H1 (cell line): ENCODE measurements around the gene CCR2. TPM values are rescaled to one million over a fixed set of nuclear protein-coding genes. Genes with fewer than 3 reads are reported as not detected.

Source experiments
- CTCF ChIA-PET: fragments of 300-600 bp; sonication (Branson Sonifier 250); formaldehyde crosslinking; loops from one replicate; lab custom pipeline; 2021; ENCODE audit not compliant: partially characterized antibody; lab: Charles Lee
- POLR2A ChIA-PET: fragments of 300-600 bp; sonication (Branson Sonifier 250); formaldehyde crosslinking; loops from one replicate; lab custom pipeline; 2021; ENCODE audit warnings: inconsistent platforms; ENCODE audit not compliant: partially characterized antibody; lab: Charles Lee
- DNase-seq, 2 experiments: peaks; one replicate each; pipeline versions ENCODE4 v3.0.0 to v3.0.0-alpha.2; 2010 to 2022; ENCODE audit warnings: low spot score in 2 of 2, low read depth in 1 of 2, mixed read lengths in 1 of 2
- FAIRE-seq: peaks from 2 replicates; lab custom pipeline; 2011; peaks lifted over from hg19 to GRCh38; lab: Jason Lieb, UNC
- H2AFZ ChIP-seq: 2 replicates; pipeline ENCODE4 v1.8.1; 2012; ENCODE audit warnings: low read length, inconsistent platforms
- H2AK5ac ChIP-seq: 2 replicates; pipeline ENCODE4 v1.6.1; 2013; ENCODE audit warnings: low read depth, low read length
- H2BK120ac ChIP-seq: replicated peaks from 2 replicates; pipeline ENCODE3; 2013; ENCODE audit warnings: low read depth, low read length, inconsistent platforms
- H2BK12ac ChIP-seq: 2 replicates; pipeline ENCODE4 v1.6.1; 2013; ENCODE audit warnings: low read depth, low read length
- H2BK15ac ChIP-seq: 2 replicates; pipeline ENCODE4 v1.6.1; 2013; ENCODE audit warnings: low read length
- H2BK20ac ChIP-seq: 2 replicates; pipeline ENCODE4 v1.6.1; 2013; ENCODE audit warnings: low read length
- H2BK5ac ChIP-seq: 2 replicates; pipeline ENCODE4 v1.6.1; 2013; ENCODE audit warnings: low read depth, low read length
- H3K14ac ChIP-seq: 2 replicates; pipeline ENCODE4 v1.6.1; 2013; ENCODE audit warnings: inconsistent platforms; ENCODE audit not compliant: insufficient read length
- H3K18ac ChIP-seq: 2 replicates; pipeline ENCODE4 v1.6.1; 2013; ENCODE audit warnings: low read length; ENCODE audit errors: extremely low read depth
- H3K23ac ChIP-seq: 2 replicates; pipeline ENCODE4 v1.6.1; 2013; ENCODE audit warnings: inconsistent platforms; ENCODE audit not compliant: insufficient read length
- H3K23me2 ChIP-seq: 2 replicates; pipeline ENCODE4 v1.6.1; 2013; ENCODE audit warnings: low read depth, low read length
- H3K27ac ChIP-seq: 2 replicates; pipeline ENCODE4 v1.6.1; 2011; ENCODE audit warnings: low read depth, low read length, inconsistent platforms
- H3K27me3 ChIP-seq, 4 experiments: replicated peaks in 1 of 4; 1 replicate in 1 of 4; 2 replicates in 3 of 4; pipeline versions ENCODE4 v1.6.1 to v1.8.1; 2011 to 2013; ENCODE audit warnings: low read length in 3 of 4, mild to moderate bottlenecking in 3 of 4, inconsistent platforms in 2 of 4, mixed read lengths in 2 of 4, moderate library complexity in 1 of 4; ENCODE audit not compliant: control insufficient read depth in 3 of 4, insufficient read depth in 3 of 4; ENCODE audit errors: extremely low read depth in 1 of 4
- H3K36me3 ChIP-seq, 4 experiments: 2 replicates each; pipeline versions ENCODE4 v1.6.1 to v1.8.1; 2011 to 2013; ENCODE audit warnings: mild to moderate bottlenecking in 4 of 4, low read length in 3 of 4, moderate library complexity in 2 of 4, control low read depth in 1 of 4, inconsistent platforms in 1 of 4; ENCODE audit not compliant: insufficient read depth in 4 of 4, control insufficient read depth in 2 of 4
- H3K4ac ChIP-seq: replicated peaks from 2 replicates; pipeline ENCODE3; 2013; ENCODE audit warnings: low read length, low read depth, mixed read lengths, inconsistent platforms; ENCODE audit not compliant: insufficient read length
- H3K4me1 ChIP-seq, 4 experiments: replicated peaks in 1 of 4; 1 replicate in 1 of 4; 2 replicates in 3 of 4; pipeline versions ENCODE4 v1.6.1 to v1.8.1; 2011 to 2013; ENCODE audit warnings: low read length in 3 of 4, inconsistent platforms in 2 of 4, mixed read lengths in 1 of 4; ENCODE audit not compliant: insufficient read depth in 4 of 4, control insufficient read depth in 3 of 4
- H3K4me2 ChIP-seq, 2 experiments: 2 replicates each; pipeline versions ENCODE4 v1.6.1 to v1.8.1; 2011 to 2013; ENCODE audit warnings: low read depth in 2 of 2, low read length in 2 of 2, control low read depth in 1 of 2, inconsistent platforms in 1 of 2, mild to moderate bottlenecking in 1 of 2; ENCODE audit not compliant: insufficient read depth in 1 of 2
- H3K4me3 ChIP-seq, 4 experiments: fragments of 200-600, 300-600 bp in 1 of 4; sonication (generic), shearing (Covaris generic), sonication (Bioruptor Twin) in 1 of 4; 2 replicates each; pipeline versions ENCODE4 v1.5.1 to v1.8.1; 2011 to 2016; ENCODE audit warnings: low read length in 4 of 4, low read depth in 3 of 4, control low read depth in 2 of 4, inconsistent platforms in 2 of 4, mild to moderate bottlenecking in 2 of 4, mixed read lengths in 1 of 4, moderate library complexity in 1 of 4; ENCODE audit not compliant: insufficient read depth in 2 of 4; ENCODE audit errors: extremely low read depth in 1 of 4
- H3K56ac ChIP-seq: replicated peaks from 2 replicates; pipeline ENCODE3; 2013; ENCODE audit warnings: low read depth, mild to moderate bottlenecking, mixed read lengths, low read length, inconsistent platforms; ENCODE audit not compliant: insufficient read length
- H3K79me1 ChIP-seq: 2 replicates; pipeline ENCODE4 v1.6.1; 2013; ENCODE audit warnings: low read depth, low read length, control low read depth
- H3K79me2 ChIP-seq, 2 experiments: 2 replicates each; pipeline versions ENCODE4 v1.6.1 to v1.8.1; 2012 to 2013; ENCODE audit warnings: low read length in 2 of 2, mild to moderate bottlenecking in 2 of 2, inconsistent platforms in 1 of 2; ENCODE audit not compliant: insufficient read depth in 2 of 2, control insufficient read depth in 1 of 2
- H3K9ac ChIP-seq, 4 experiments: replicated peaks in 1 of 4; 1 replicate in 1 of 4; 2 replicates in 3 of 4; pipeline versions ENCODE4 v1.6.1 to v1.8.1; 2011 to 2013; ENCODE audit warnings: low read depth in 3 of 4, low read length in 3 of 4, control low read depth in 2 of 4, mild to moderate bottlenecking in 2 of 4, moderate library complexity in 2 of 4, inconsistent platforms in 1 of 4; ENCODE audit errors: extremely low read depth in 1 of 4
- H3K9me3 ChIP-seq, 2 experiments: 2 replicates each; pipeline versions ENCODE4 v1.6.1 to v1.8.1; 2012 to 2013; ENCODE audit warnings: mild to moderate bottlenecking in 2 of 2, moderate library complexity in 2 of 2, control low read depth in 1 of 2, inconsistent platforms in 1 of 2, low read depth in 1 of 2, low read length in 1 of 2, mixed read lengths in 1 of 2; ENCODE audit not compliant: insufficient read depth in 2 of 2
- H4K20me1 ChIP-seq, 2 experiments: replicated peaks in 1 of 2; 2 replicates each; pipeline versions ENCODE3 to v1.8.1; 2011 to 2013; ENCODE audit warnings: inconsistent platforms in 2 of 2, low read length in 2 of 2, mild to moderate bottlenecking in 1 of 2; ENCODE audit not compliant: insufficient read depth in 2 of 2, control insufficient read depth in 1 of 2
- H4K5ac ChIP-seq: 2 replicates; pipeline ENCODE4 v1.6.1; 2013; ENCODE audit warnings: low read length, low read depth, mixed read lengths, inconsistent platforms; ENCODE audit not compliant: insufficient read length
- H4K8ac ChIP-seq: 2 replicates; pipeline ENCODE4 v1.8.0; 2013; ENCODE audit warnings: mild to moderate bottlenecking, moderate library complexity, low read length, inconsistent platforms; ENCODE audit not compliant: insufficient read depth; ENCODE audit errors: extremely low read depth
- H4K91ac ChIP-seq: replicated peaks from 2 replicates; pipeline ENCODE3; 2013; ENCODE audit warnings: low read length, mixed read lengths, inconsistent platforms; ENCODE audit not compliant: insufficient read length
- BRCA1 ChIP-seq: IDR thresholded peaks from 2 replicates; pipeline ENCODE4 v1.6.1; 2012; ENCODE audit warnings: low read depth, low read length, improper control_type of control experiment
- CBX8 ChIP-seq: fragments of 300-800, 300-1000 bp; sonication (generic); IDR thresholded peaks from 2 replicates; pipeline ENCODE4 v1.7.1; 2016; ENCODE audit warnings: low read depth, low read length, borderline replicate concordance
- CHD1 ChIP-seq: IDR thresholded peaks from 2 replicates; pipeline ENCODE4 v1.6.1; 2012; ENCODE audit warnings: low read depth, low read length, improper control_type of control experiment
- CTBP2 ChIP-seq: IDR thresholded peaks from 2 replicates; pipeline ENCODE4 v1.7.0; 2011; ENCODE audit warnings: borderline replicate concordance, mild to moderate bottlenecking, moderate library complexity, mixed read lengths, low read length; ENCODE audit not compliant: insufficient read depth, insufficient read length
- KDM1A ChIP-seq: fragments of 200-600, 300-600 bp; sonication (generic); IDR thresholded peaks from 2 replicates; pipeline ENCODE4 v1.7.1; 2016; ENCODE audit warnings: mild to moderate bottlenecking, low read length, borderline replicate concordance
- KDM5A ChIP-seq: fragments of 200-600 bp; IDR thresholded peaks from 2 replicates; pipeline ENCODE4 v1.7.1; 2012; ENCODE audit warnings: mild to moderate bottlenecking, low read length, inconsistent platforms, mixed read lengths
- NRF1 ChIP-seq: IDR thresholded peaks from 2 replicates; pipeline ENCODE4 v1.6.1; 2011; ENCODE audit warnings: mild to moderate bottlenecking, low read depth, low read length, improper control_type of control experiment
- POLR2A ChIP-seq, 2 experiments: IDR thresholded peaks; 1 replicate in 1 of 2; 2 replicates in 1 of 2; pipeline ENCODE4 v1.6.1; 2011; ENCODE audit warnings: low read depth in 2 of 2, low read length in 2 of 2, mild to moderate bottlenecking in 2 of 2; ENCODE audit errors: control extremely low read depth in 1 of 2
- RBBP5 ChIP-seq: IDR thresholded peaks from 2 replicates; pipeline ENCODE4 v1.7.1; 2012; ENCODE audit warnings: low read depth, mild to moderate bottlenecking, inconsistent platforms, low read length, moderate library complexity, borderline replicate concordance
- SAP30 ChIP-seq: fragments of 300-600 bp; sonication (generic); IDR thresholded peaks from 2 replicates; pipeline ENCODE4 v1.7.1; 2012; ENCODE audit warnings: low read length, moderate library complexity, mild to moderate bottlenecking, inconsistent platforms; ENCODE audit not compliant: insufficient read depth, insufficient replicate concordance
- SP2 ChIP-seq: IDR thresholded peaks from 2 replicates; pipeline ENCODE4 v1.6.1; 2012; ENCODE audit warnings: mild to moderate bottlenecking, low read length, inconsistent platforms
- TAF1 ChIP-seq: IDR thresholded peaks from 2 replicates; pipeline ENCODE4 v1.6.1; 2011; ENCODE audit warnings: mild to moderate bottlenecking, low read depth, low read length
- WGBS, 2 experiments: shearing (Covaris generic) in 1 of 2; methylation state at CpG; one replicate each; pipeline versions ENCODE4 v1.1.6 to v1.1.7; 2013 to 2015; ENCODE audit warnings: low lambda C conversion rate in 2 of 2, mixed read lengths in 2 of 2, inconsistent platforms in 1 of 2, low coverage in 1 of 2, missing lambda C conversion rate in 1 of 2; ENCODE audit not compliant: insufficient replicate concordance in 2 of 2, insufficient coverage in 1 of 2, insufficient read length in 1 of 2; ENCODE audit errors: extremely low coverage in 1 of 2, missing lambda C conversion rate in 1 of 2; 5-methylcytosine and 5-hydroxymethylcytosine counted together
- polyA plus RNA-seq, 7 experiments: library from polyadenylated mRNA; depleted of rRNA in 3 of 7; stranded (reverse) in 5 of 7; unstranded in 2 of 7; fragments of >200 nt in 5 of 7; fragments of 200-250 nt in 2 of 7; gene quantifications; 1 replicate in 5 of 7; 2 replicates in 1 of 7; 4 replicates in 1 of 7; pipeline versions ENCODE4 v1.2.1 to v1.2.3, GENCODE V29; 2011 to 2013; ENCODE audit warnings: missing spikeins in 2 of 7, mixed read lengths in 2 of 7
- total RNA-seq: library from RNA; stranded (reverse); fragmentation: NEBNext Ultra II Directional; extraction: Animal tissue kit (Norgen Biotek cat#: 25700); gene quantifications from 2 replicates; pipeline ENCODE4 v1.2.1, GENCODE V29; 2021
- TF ChIP-seq, protein P1 (sequence below): IDR thresholded peaks from 2 replicates; pipeline ENCODE4 v1.6.1; 2012; ENCODE audit warnings: low read length, inconsistent platforms

The CCR2 gene
- total and polyA plus RNA-seq, 2 of the 8 experiments (the other 6 are each of a cell fraction or from before 2014, with no cell fraction given): not detected

GRCh38 chr3:46401579-46401978 lies 47.7 kb downstream of the CCR2 start:
- Histone ChIP-seq H3K79me1 (no peaks in the 10 kb centered on the region), H2AK5ac (no peak overlapping the region), H3K56ac (no peak overlapping the region), H2BK15ac (no peak overlapping the region), H3K4me3 (no peak overlapping the region), H4K8ac (peak overlapping the region; percentile 3; the same call in 1 of the 2 replicates), H4K91ac (no peak overlapping the region), H3K4me2 (no peak overlapping the region), H3K14ac (no peak overlapping the region), H3K4ac (no peak overlapping the region), H2BK20ac (no peak overlapping the region), H4K20me1 (no peaks in the 10 kb centered on the region), H2AFZ (no peak overlapping the region), H3K79me2 (no peaks in the 10 kb centered on the region), H3K27ac (no peak overlapping the region), H3K18ac (no peak overlapping the region), H2BK5ac (no peak overlapping the region), H3K9ac (no peak overlapping the region), H2BK120ac (no peak overlapping the region), H3K4me1 (0 out of 7 replicates have a peak, but pooled peaks cover 0 to 2% (median 0%) of the 10 kb centered on the region in 4 experiments), H3K23ac (no peak overlapping the region), H3K9me3 (no peaks in the 10 kb centered on the region), H3K23me2 (no peaks in the 10 kb centered on the region), H2BK12ac (no peak overlapping the region), H3K36me3 (no peaks in the 10 kb centered on the region), H4K5ac (no peak overlapping the region)
- POLR2A ChIA-PET: no interaction called here
- WGBS, 2 experiments: 94% methylated on average over 2 of the region's 2 CpGs; no CpG with 5 or more reads in 1 of the 2 experiments
- CTCF ChIA-PET: interaction anchor here (0.6 to 3.8 kb wide), 3 partner anchors 9 to 494 kb away, joined by 3 to 16 read pairs (median 8); no protein-coding TSS in a partner anchor
- DNase-seq: no peak
- no peak for FAIRE-seq
- TF ChIP-seq POLR2A (IDR thresholded peaks at IDR 0.05; ENCODE audit: control extremely low read depth in 1 of 2, low read depth in 2 of 2, low read length in 2 of 2) (no peak), CTBP2 (no peak), CHD1 (no peak), NRF1 (no peak), BRCA1 (no peak), RBBP5 (no peak), TAF1 (no peak), KDM5A (no peak), SP2 (no peak), CBX8 (no peak), KDM1A (no peak), SAP30 (no peak)
- TF ChIP-seq, protein P1, sequence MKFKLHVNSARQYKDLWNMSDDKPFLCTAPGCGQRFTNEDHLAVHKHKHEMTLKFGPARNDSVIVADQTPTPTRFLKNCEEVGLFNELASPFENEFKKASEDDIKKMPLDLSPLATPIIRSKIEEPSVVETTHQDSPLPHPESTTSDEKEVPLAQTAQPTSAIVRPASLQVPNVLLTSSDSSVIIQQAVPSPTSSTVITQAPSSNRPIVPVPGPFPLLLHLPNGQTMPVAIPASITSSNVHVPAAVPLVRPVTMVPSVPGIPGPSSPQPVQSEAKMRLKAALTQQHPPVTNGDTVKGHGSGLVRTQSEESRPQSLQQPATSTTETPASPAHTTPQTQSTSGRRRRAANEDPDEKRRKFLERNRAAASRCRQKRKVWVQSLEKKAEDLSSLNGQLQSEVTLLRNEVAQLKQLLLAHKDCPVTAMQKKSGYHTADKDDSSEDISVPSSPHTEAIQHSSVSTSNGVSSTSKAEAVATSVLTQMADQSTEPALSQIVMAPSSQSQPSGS: no peak
- TF ChIP-seq, all 59 proteins: peak for 0
- no peaks in the 10 kb centered on the region for H3K27me3 ChIP-seq
